ENCODE measurements around the gene DLG4.
"Not testable (repeated sequence)": the region's sequence is repeated elsewhere in the genome, so short reads cannot be mapped to it uniquely, and the experiment has no call there.

Gene DLG4

DNA sequence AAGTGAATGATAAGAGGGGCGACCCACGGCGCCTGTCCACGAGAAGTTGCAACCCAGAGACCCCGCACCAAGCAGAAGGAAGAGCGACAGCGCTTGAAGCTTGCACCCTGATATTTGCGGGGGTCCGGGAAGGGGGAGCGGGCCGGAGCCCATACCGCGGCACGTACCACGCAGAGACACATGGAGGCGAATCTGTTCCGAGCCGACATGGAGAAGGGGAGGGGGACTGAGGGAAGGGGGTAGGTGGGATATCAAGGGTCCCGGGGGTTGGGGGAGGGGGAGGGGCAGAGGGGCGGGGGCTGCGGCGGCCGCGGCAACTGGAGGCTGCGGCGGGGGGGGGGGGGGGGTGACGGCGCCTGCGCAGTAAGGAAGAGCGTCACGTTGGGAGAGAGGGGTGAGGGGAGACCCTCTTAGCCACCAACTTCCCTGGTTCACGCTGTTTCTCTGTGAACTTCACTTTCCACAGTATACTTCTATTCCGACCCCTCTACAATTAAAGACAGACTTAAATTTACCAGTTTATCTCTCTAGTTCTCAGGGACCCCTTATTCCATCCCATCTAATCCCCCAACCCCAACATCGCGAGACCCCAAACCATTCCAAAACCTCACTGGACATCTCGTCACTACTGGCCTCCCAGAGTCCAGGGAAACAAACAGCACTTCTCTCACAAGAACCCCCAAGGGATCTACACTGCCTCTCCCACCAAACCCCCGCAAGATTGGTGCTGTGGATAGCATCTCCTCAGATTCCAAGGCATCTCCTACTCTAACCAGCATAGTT lies 8.0 kb downstream of the DLG4 start:
- DNase-seq, result no peak

DNA sequence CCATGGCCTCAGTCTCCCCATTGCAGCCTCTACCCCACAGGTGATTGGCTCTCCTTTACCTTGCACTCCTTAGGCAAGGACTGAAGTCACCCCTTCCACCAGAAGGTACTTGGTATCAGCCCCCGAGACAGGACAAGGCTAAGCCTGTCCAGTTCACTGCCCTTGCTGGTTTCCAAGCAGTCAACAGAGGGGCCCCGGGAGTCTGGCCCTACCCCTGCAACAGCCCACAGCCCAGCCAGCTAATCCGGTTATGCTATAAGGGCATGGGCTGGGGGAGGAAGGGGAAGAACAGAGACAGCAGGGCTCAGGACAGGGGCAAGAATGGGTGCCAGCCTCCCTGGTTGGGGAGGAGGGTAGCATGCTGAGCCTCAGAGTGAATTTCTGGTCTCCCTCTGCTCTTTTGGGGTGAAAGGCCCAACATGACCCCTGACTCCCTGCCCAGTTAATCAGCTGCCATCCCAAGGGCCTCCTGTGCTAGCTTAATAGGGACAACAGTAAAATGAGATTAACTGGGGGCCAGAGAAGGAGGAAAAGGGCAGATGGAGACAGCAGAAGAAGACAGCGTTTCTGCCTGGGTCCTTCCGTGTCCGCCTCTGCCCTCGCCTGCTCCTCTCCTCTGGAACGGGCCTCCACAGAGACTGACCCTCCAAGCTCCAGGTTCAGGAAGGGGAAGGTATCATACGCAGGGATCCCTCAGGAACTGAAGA lies 10.7 kb downstream of the DLG4 start:
- no peak for DNase-seq

DNA sequence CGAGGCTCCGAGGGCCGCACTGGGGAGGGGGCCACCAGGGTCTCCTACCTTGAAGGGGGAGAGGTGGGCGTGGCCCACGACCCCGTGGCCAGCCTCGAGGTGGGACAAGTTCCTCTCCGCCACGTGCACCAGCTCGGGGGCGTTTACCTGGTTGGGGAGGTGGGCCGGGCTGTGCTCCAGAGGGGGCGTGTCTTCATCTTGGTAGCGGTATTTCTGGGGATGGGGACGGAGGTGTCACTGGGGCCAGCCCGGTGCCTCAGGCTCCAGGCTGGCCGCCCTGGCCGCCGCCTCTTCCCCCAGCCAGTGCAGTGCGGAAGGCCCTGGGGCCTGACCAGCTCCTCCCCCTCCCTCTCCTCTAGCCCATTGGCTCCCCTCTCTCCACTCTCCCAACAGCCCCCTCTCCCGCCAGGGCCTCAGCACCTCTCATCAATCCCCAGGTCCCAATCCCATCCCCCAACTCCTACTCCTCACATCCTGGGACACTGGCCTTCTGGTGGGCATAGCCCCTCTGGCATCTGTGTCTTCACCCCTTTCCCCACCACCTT lies 11.5 kb downstream of the DLG4 start:
- no peak for DNase-seq

DNA sequence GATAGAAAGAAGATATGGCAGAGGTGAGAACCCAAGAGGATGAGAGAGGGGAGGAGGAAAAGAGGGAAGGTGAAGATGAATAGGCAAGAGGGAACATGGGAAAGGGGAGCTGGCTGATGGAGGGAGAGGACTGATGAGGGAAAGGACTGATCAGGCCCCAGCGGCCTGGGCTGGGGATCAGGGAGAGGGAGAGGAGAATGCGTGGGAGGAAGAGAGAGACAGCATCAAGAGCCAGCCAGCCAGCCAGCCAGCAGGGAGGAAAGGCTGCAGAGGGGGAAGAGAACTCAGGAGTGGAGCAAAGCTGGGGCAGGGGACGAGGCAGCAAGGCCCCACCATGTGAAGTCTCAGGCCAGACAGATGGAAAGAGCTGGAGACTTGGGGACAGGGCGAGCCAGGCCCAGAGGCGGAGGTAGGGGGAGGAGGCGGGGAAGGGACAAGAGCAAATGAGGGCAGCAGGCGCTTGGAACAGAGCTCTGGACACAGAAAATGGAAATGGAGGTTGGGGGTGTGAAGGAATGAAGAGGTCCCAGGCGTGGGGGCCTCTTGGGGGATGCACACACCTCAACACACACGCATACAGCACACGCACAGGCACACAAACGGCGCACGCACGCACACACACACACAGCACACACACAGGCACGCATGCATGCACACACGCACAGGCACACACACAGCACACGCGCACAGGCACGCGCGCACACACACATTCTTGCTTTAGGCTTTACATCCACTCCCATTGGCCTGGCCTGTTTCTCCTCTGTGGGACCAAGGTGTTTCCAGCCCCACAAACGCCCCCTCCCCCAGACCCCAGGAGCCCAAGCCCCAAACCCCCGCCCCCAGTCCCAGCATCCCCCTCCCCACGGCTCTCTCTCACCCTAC lies 12.3 kb downstream of the DLG4 start:
- no peak for DNase-seq

DNA sequence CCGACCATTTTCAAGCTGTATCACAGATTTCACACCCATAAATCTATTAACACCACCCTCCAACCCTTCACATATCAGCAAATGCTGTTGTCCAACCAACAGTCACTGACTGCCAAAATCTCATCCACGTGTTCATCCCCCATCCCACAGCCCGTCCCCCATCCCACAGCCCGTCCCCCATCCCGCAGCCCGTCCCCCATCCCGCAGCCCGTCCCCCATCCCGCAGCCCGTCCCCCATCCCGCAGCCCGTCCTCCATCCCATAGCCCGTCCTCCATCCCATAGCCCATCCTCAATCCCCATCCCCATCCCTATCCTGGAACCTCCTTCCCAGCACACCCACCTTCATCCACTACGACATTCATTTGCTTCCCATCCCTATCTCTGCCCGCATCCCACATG lies 14.1 kb downstream of the DLG4 start:
- DNase-seq, result no peak

DNA sequence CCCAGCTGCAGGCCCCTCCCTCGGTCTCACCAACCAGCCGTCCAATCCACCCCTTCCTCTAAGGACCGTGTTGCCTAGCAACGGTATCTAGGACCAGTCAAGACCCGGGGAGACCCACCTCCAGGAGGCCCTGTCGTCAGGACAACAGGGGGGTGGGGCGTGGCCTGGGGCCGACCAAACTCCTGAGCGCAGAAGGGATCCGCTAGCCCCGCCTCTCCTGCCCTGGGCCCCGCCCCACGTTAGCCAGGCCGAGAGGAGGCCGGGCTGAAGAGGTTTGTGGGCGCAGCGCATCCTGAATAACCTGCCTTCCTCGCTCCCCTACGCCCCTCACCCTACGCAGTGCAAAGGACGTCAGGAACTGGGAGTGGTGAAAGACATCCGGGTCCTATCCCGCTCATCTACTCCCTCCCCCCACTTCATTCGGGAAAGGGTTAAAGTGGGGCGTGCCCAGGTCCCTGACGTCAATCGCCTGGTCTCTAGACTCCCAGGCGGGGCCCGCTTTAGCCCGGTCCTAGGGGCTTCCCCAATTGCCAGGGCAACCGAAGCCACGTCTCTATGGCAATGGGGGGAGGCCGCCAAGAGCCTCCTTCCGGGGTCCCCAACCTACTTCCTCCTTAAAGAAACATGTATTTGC lies 14.7 kb downstream of the DLG4 start:
- no peak for DNase-seq

DNA sequence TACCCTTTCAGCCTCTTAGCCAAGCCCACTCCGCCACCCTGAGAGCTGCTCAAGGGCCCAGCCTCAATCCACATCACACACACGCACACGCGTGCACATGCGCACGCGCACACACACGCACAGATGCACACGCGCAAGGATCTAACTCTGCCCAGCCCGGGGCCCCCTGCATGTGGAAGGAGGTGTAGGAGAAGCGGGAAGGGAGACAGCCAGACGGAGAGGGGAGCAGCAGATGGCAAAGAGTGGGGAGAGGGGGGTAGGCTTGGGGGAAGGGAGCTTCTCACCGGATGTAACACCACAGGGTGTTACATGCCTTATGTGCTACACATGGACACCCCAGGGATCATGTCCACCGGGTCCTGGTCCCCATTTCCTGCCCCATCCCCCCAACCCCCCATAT lies 15.3 kb downstream of the DLG4 start:
- DNase-seq, result no peak

DNA sequence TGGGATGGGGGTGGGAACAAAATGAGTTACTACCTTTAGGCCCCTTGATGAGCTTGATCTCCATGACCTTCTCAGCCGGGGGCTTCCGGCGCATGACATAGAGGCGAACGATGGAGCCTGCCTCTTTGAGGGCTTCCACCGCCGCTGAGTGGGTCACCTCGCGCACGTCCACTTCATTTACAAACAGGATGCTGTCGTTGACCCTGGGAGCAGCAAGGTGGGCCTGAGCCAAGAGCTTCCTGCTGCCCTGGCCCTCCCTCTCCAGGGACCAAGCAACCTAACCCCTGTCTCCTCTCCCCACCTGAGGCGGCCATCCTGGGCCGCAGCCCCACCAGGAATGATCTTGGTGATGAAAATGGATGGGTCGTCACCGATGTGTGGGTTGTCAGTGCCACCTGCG lies 16.2 kb downstream of the DLG4 start:
- DNase-seq, result no peak

DNA sequence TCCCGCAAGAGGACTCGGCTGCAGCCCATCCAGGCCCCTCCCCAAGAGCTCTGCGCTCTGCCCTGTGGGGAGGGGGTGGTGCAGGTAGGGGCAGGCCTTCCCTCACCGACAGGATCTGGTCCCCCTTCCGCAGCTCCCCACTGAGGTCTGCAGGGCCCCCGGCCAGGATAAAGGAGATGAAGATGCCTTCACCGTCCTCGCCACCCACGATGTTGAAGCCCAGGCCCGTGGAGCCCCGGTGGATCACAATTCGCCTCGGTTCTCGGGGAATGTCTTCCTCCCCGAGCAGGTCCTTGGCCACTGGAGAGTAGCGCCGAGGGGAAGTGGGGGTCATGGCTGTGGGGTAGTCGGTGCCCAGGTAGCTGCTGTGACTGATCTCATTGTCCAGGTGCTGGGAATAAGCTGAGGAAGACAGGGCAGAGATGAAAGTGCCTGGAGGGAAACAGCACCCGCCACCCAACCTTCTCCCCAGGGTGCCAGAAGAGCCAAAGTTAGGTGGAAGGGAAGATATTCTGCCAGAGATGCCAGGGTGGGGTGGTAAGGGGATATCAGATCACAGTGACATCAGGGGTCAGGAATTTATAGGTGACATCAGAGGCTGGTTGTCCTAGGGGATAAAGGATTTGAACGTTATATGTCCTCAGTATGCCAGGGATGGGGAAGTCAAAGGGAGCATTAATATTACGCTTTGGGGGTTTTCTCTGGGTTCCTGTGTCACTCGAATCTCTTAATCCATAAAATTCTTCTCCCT lies 22.8 kb downstream of the DLG4 start:
- no peak for DNase-seq

DNA sequence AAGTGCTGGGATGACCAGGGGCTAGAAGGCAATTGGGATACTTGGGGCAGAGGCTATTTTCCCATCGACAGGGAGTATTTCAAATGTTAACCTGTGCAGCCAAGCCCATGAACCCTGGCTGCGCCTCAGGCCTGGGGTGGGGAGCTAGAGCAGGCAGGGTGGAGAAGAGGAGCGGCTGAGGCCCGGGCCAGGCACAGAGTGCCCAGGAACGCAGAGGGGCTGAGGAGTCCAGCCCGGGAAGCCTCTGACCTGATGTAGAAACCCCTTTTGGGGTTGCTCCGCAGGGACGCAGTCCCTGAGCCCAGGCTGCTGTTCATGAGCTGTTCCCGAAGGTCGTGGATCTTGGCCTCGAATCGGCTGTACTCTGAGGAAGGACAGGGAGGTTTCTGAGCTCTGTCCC lies 23.7 kb downstream of the DLG4 start:
- DNase-seq, result no peak

DNA sequence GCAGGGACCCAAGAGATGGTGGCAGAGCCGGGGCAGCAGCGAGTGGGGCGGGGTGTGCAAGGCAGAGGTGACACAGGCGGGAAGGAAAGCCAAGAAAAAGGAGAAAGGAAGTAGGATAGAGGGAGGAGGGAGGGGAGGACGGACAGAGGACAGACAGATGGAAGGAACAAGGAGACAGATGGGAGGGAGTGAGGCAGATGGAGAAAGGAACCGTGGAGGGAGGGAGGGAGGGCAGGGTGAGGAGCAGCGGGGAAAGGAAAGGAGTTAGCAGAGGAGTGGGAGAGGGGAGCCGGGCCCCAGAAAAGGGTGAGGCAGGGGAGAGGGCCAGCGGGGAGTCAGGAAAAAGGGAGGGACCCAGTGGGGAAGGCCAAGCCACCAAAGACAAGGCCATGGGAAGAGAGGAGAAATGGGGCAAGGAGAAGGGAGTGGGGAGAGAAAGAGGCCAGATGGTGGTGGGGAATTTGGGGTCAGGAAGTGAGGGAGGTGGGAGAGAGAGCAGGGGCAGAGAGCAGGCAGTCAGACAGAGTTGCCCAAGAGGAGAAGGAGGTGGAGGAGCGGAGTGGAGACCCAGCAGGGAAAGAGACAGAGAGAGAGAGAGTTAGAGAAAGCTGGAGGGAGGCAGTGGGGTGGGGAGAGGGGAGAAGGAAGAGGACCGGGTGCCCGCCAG lies 27.2 kb downstream of the DLG4 start:
- no peak for DNase-seq

DNA sequence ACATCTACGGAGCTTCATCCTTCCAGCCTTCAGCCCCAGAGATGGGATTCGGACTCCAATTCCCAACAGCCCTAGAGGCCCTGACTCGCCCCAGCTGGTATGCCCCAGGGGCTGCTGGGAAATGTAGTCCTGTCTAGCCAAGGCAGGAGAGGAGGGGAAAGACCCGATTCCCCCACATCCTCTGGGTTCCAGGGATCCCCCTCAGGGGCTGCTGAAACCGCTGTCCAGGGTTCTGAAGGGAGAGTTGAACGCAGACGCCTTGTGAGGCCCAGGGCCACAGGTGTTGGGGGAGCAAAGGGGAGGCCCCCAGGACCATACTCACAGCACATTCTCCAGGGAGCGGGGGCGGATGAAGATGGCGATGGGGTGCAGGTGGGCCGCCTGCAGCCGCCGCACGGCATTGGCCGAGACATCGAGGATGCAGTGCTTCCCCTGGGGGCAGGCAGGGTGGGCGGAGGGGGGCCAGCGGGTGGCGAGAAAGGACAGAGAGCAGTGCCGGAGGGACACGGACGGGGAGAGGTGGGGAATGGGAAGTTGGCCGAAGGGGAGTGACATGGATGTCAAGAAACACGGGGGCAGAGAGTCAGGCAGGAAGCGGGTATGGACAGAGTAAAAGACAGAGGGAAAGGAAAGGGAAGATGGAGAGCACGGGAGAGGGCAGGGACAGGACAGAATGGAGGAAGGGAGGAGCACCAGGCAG lies 27.9 kb downstream of the DLG4 start:
- no peak for DNase-seq

DNA sequence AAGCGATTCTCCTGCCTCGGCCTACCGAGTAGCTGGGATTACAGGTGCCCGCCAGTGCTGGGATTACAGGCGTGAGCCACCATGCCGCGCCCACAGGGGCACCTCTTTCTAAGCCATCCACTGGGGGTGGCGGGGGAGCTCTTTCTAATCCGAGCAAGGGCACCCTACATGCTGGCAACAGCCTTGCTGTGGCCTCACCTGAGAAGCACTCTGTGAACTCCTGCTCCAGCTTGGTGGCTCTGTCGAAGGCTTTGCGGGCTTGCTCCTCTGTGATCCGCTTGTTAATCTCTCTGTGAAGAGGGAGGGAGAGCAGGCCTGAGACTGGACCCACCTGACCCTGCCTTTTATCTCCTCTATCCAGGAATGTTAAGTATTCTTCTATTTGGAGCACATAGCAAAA lies 28.6 kb downstream of the DLG4 start:
- DNase-seq, result no peak

DNA sequence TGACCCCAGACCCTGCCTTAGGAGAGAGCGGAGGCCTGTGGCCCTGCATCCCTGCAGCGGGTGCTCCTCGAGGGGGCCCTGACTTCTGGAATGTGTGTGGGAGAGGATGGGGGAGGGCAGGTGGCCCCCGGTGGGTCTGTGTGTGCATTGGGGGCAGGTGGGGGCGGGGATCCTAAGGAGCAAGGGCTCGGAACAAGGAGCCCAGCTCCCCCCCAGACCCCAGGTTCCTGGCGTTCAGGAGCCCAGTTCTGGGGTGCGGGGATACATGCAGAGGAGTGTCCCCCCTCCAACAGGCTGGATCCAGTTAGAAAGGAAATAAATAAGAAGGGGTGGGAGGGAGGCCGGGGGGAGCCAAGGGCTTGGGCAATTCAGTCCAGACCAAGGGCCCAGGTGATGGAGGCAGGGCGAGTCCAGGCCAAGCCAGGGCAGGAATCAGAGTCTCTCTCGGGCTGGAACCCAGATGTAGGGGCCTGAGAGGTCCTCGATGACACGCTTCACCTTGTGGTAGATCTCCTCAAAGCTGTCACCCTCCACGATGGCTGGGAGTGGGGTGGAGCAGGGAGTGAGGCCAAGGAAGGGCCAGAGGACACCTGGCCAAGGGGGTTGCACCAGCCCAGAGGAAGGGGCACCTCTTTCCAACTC lies 29.2 kb downstream of the DLG4 start:
- DNase-seq, result no peak

DNA sequence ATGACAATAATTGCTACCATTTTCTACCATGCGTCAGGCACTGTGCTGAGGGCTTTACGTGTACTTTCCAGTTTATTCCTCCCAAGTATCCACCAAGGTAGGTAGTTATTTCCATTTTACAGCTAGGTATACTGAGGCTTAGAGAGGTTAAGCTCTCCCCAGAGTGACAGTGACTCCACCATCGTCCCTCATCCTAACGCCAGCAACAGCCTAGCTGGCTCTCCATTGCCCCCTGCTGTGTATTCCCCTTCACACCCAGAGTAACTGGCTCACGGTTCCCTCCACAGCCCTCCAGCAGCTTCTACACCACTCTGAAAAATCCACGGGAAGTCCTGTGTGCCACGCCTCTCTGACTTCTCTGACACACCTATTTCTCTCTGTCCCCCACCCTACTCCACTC lies 33.4 kb downstream of the DLG4 start:
- no peak for DNase-seq

DNA sequence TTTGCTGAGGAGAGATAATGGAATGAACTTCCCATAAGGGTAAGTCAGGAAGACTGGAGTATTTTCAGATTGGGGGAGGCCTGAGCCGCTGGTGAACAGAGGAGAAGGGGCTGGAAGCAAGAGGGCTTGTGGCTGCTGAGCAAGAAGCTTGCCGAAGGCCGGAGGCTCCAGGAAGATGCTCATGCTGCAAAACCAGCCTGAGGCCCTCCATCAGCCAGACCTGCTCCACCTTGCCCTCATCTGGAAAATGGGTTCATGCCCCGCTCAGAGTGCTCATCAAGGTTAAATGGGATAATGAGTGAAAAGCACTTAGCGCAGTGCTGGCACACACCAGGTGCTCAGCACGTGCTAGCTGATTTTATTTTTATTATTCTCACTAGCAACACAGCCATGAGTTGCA lies 35.0 kb downstream of the DLG4 start:
- DNase-seq, result no peak

DNA sequence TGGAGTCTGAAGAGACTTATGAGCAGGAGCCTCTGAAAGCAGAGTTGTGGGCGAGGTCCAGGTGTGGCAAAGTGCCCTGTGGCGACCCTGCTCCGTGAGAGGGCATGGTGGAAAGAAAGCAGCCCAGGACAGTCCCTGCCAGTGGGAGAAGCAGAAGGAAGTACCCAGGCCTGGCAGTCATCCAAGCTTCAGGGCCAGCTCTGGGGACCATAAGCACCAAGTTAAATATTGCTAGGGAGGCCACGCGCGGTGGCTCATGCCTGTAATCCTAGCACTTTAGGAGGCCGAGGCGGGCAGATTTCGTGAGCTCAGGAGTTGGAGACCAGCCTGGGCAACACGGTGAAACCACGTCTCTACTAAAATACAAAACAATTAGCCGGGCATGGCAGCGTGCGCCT lies 35.5 kb downstream of the DLG4 start:
- DNase-seq, result no peak

DNA sequence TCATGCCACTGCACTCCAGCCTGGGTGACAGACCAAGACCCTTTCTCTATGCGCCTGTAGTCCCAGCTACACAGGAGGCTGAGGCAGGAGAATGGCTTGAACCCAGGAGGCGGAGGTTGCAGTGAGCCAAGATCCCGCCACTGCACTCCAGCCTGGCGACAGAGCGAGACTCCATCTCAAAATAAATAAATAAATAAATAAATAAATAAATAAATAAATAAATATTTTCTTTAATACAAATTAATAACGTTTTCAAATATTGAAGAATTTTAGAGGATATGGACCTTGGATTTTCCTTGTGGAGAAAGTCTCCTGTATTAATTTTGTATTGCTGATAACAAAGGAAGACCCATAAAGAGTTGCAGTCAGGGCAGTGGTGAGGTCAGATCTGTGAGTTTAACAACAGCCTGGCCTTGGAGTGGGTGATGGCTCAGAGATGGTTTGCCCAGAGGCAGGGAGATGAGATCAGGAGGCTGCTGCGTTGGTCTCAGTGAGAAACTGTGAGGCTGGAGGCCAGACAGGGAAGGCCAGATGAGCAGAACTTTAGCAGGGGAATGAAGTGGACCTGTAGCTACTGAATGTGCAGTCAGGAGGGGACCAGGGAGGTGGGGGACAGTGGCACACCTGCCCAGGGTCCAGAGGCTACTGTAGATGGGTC lies 36.1 kb downstream of the DLG4 start:
- DNase-seq, result no peak

DNA sequence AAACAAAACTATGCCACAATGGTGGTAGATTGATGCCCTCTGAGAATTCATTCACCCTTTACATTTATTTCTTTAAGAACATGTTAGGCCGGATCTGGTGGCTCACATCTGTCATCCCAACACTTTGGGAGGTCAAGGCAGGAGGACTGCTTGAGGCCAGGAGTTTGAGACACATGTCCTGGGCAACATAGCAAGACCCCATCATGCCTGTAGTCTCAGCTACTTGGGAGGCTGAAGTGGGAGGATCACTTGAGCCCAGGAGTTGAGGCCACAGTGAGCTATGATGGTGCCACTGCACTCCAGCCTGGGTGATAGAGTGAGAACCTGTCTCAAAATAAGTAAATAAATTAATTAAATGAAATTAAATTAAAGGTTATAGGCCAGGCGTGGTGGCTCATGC lies 37.5 kb downstream of the DLG4 start:
- DNase-seq, result not testable (repeated sequence)

Data from NK-92 treated with Interleukin-12 subunit alpha and Interleukin-12 subunit beta, amount 100 ng/mL, for 24 hours (cell line).